ENCODE results near the gene PDK4.

Gene PDK4

DNA sequence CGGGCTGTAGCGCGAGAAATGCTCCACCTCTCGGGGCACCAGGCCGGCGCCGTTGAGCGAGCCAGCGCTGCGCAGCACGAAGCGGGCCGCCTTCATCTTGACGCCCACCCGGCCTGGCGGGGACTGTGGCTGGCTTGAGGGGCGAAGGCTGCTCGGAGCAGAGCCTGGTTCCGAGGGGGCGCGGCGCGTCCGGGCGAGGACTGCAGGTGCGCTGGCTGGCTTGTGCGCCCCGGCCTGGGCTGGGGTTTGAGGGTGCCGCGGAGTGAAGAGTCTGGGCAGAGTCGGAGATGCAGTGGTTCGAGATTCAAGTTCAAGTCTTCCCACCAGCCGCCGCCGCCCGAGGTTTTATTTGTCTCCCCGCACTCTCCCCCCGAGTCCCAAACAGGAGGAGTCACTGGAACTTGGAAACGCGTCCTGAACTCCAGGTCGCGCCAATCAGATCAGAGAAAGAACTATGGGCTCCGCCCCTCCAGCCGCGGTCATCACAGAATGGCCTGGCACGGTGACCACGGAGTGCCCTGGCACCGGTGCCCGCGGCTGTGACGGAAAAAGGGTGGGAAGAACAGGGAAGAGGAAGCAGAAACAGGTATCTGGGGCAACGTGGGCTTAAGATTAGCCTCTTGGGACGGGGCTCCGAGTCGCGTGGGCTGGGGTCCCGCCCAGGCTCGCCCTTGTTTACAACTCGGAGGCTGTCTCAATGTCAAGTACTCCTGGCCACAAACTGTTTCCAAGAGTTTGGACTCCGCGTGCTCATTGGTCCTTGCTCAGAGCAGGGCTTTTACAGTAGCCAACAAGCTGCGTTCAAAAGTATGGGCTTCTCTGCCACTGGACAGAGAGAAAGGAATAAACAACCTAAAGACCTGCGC, at the start of gene PDK4:
Gene PDK4 (minus strand): TSS at position 319 of the 866 bp plus-strand sequence. CDS start 223 bp downstream, at position 96.
- peaks cover 2% of the 10 kb centered on the region for H3K4me1 Mint-ChIP-seq (ENCODE audit: low read depth)
- no peak within 1 kb of the TSS for H3K27ac Mint-ChIP-seq
- no peaks in the 10 kb centered on the region for H3K9me3 Mint-ChIP-seq
- no peak within 1 kb of the TSS for H3K4me3 Mint-ChIP-seq
- peaks cover 28% of the 10 kb centered on the region for H3K27me3 Mint-ChIP-seq (ENCODE audit: low read depth)
- no peaks in the 10 kb centered on the region for H3K36me3 Mint-ChIP-seq (ENCODE audit: low read depth)

DNA sequence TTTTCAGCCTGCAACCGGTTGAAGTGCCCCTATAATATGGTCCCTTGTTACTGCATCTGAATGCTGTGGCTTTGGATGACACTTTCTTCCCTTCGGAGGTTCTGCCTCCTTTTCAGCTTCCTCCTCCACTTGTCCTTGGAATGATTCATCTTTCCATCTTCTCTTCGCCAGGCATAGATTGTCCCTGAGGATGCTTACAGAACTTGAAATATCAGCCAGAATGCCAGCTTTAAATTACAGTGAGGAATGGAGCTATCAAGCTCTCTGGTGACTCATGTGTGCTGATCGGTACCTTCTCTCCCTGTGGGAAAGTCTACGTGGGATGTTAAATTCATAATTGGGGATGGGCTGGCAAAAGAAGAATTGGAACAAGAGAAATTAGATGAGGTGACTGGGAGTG, 45.9 kb upstream of the PDK4 start:
- H3K36me3 Mint-ChIP-seq (ENCODE audit: low read depth), result no peaks in the 10 kb centered on the region
- H3K4me3 Mint-ChIP-seq, result no peak overlapping the region
- no peaks in the 10 kb centered on the region for H3K9me3 Mint-ChIP-seq
- H3K27ac Mint-ChIP-seq, result no peak overlapping the region
- H3K4me1 Mint-ChIP-seq (ENCODE audit: low read depth), result no peaks in the 10 kb centered on the region
- no peaks in the 10 kb centered on the region for H3K27me3 Mint-ChIP-seq (ENCODE audit: low read depth)

DNA sequence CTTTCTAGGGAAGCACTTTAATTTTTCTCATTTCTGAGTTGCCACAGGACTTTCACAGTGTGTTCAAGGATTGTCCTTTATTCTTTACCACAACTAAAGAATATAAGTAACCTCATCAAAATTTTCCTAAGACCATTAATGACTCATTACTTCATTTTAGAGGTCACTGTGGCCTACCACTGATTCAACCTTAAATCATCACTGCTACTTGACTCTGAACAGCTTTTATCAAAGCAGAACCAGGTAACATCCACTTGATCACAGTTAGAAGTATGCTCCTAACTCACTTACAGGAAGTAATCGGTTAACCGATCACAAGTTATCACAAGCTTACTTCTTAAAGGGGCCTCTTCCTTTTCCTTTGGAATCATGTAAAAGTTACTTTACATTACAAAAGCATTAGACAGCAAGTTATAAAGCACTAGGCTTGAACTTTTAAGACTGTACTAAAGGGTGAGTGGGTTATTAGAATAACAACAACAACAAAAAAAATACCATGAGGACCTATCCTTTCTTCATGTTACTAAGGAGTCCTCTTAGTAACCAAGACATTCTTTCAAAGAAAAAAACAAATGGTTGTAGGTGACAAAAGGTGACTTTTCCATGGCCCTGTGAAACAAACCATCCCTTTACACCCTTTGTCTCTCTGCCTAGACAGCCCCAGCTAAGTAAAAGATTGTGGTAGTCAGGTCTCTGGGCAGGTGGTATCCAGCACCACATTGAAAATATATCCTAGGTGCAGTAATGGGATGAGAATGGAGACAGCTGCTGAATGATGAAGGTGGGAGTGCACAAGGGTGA, 40.0 kb upstream of the PDK4 start:
- Mint-ChIP-seq H3K27ac (no peak overlapping the region), H3K27me3 (ENCODE audit: low read depth) (no peaks in the 10 kb centered on the region), H3K9me3 (no peaks in the 10 kb centered on the region), H3K4me3 (no peak overlapping the region), H3K36me3 (ENCODE audit: low read depth) (no peaks in the 10 kb centered on the region), H3K4me1 (ENCODE audit: low read depth) (peaks cover 2% of the 10 kb centered on the region)

DNA sequence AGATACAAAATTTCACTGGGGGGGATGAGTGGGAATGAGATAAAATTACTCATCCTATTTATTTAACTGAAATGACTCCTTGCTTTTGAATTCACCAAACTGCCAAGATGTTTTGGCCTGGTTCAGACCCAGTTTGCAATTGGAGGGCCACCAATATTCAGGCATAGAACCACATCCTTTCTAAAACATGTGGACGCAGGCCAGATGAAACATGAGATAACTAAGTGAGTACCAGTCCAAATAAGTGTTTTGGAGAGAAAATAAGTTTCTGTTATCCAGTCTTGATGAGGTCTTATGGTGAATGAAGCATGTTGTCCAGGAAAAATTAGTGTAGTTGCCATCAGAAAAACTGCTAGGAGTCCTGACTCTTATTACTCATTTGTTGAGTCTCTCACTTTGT, 36.3 kb upstream of the PDK4 start:
- no peaks in the 10 kb centered on the region for H3K36me3 Mint-ChIP-seq (ENCODE audit: low read depth)
- H3K9me3 Mint-ChIP-seq, result no peaks in the 10 kb centered on the region
- H3K4me1 Mint-ChIP-seq (ENCODE audit: low read depth), result peaks cover 2% of the 10 kb centered on the region
- H3K4me3 Mint-ChIP-seq, result no peak overlapping the region
- no peaks in the 10 kb centered on the region for H3K27me3 Mint-ChIP-seq (ENCODE audit: low read depth)
- no peak overlapping the region for H3K27ac Mint-ChIP-seq

- Mint-ChIP-seq H3K27ac (no peak overlapping the region), H3K4me1 (ENCODE audit: low read depth) (peaks cover 2% of the 10 kb centered on the region), H3K27me3 (ENCODE audit: low read depth) (no peaks in the 10 kb centered on the region), H3K9me3 (no peaks in the 10 kb centered on the region), H3K36me3 (ENCODE audit: low read depth) (no peaks in the 10 kb centered on the region), H3K4me3 (no peak overlapping the region)
These were observed 35.2 kb upstream of the PDK4 start for GRCh38 chr7:95631527-95631926.

DNA sequence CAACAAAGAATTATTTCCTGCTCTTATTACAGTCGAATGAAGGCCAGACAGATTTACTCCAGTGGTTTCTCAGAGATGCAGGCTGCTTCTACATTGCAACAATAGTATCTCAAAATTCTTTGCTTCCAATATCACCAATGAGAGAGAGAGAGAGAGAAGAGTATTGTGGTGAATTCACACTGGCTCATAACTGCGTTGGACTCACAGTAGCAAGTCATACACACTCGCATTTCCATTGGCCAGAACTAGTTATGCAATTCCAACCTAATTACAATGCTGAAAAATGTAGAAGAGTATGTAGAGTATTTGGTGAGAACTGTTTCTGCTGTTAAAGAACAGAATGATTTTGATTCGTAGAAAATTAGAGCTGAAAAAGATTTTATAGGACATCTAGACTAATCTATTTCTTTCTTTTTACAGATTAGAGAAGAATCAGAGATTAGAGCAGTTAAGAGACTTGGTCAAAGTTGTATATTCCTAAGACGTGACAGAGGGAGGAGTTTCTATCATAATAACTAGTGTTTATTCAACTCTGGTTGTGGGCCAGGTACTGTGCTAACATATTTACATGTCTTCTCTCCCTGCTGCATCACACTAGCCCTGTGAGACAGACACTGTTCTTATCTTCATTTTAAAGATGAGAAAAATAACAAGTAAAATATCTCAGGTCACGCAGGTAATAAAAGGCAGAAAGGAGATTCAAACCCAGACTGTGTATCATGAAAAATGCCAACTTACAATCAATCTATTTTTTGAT, 34.6 kb upstream of the PDK4 start:
- Mint-ChIP-seq H3K4me1 (ENCODE audit: low read depth) (no peaks in the 10 kb centered on the region), H3K27ac (no peak overlapping the region), H3K9me3 (no peaks in the 10 kb centered on the region), H3K27me3 (ENCODE audit: low read depth) (no peaks in the 10 kb centered on the region), H3K36me3 (ENCODE audit: low read depth) (no peaks in the 10 kb centered on the region), H3K4me3 (no peak overlapping the region)

GRCh38 chr7:95628831-95629439, 32.6 kb upstream of the PDK4 start:
- no peaks in the 10 kb centered on the region for H3K9me3 Mint-ChIP-seq
- H3K4me1 Mint-ChIP-seq (ENCODE audit: low read depth), result no peaks in the 10 kb centered on the region
- H3K36me3 Mint-ChIP-seq (ENCODE audit: low read depth), result no peaks in the 10 kb centered on the region
- H3K27ac Mint-ChIP-seq, result no peak overlapping the region
- H3K4me3 Mint-ChIP-seq, result no peak overlapping the region
- H3K27me3 Mint-ChIP-seq (ENCODE audit: low read depth), result no peaks in the 10 kb centered on the region

DNA sequence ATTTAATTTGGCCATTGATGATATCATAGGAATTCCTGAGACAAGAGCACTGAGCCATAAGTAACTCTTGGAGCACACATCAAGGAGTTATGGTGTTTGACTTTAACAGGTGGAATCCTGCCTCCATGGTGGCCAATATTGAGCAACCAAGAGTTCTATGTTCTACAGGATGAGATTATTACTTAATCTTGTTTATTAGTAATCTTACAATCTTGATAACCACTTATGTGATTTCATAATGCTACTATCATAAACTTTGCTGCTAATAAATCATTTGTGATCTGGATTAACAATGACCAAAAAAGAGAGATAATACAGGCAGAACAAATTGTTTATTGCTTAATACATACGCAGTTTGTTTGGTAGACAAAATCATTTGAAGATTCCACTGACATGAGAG, 27.5 kb upstream of the PDK4 start:
- H3K27ac Mint-ChIP-seq, result no peak overlapping the region
- no peaks in the 10 kb centered on the region for H3K9me3 Mint-ChIP-seq
- H3K4me3 Mint-ChIP-seq, result no peak overlapping the region
- H3K36me3 Mint-ChIP-seq (ENCODE audit: low read depth), result no peaks in the 10 kb centered on the region
- H3K4me1 Mint-ChIP-seq (ENCODE audit: low read depth), result no peaks in the 10 kb centered on the region
- no peaks in the 10 kb centered on the region for H3K27me3 Mint-ChIP-seq (ENCODE audit: low read depth)

DNA sequence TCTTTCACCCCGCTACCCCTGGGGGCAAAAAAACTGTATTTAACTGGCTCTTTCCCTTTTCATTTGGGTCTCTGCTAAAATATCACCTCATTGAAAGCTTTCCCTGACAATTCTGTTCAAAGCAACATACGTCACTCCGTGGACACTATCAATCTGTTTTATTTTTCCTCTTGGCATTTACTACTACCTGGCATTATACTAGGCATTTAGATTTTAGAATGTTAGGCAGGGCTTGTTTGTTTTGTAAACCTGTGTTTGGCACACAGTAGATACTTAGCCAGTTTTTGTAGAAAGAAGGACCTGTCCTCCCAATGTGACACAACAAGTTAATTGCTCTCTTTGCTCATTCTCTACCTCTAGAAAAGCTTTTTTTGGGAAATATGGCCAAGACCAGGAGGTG, 26.5 kb upstream of the PDK4 start:
- H3K4me3 Mint-ChIP-seq, result no peak overlapping the region
- no peaks in the 10 kb centered on the region for H3K9me3 Mint-ChIP-seq
- H3K27ac Mint-ChIP-seq, result no peak overlapping the region
- no peaks in the 10 kb centered on the region for H3K27me3 Mint-ChIP-seq (ENCODE audit: low read depth)
- H3K36me3 Mint-ChIP-seq (ENCODE audit: low read depth), result no peaks in the 10 kb centered on the region
- H3K4me1 Mint-ChIP-seq (ENCODE audit: low read depth), result no peaks in the 10 kb centered on the region

DNA sequence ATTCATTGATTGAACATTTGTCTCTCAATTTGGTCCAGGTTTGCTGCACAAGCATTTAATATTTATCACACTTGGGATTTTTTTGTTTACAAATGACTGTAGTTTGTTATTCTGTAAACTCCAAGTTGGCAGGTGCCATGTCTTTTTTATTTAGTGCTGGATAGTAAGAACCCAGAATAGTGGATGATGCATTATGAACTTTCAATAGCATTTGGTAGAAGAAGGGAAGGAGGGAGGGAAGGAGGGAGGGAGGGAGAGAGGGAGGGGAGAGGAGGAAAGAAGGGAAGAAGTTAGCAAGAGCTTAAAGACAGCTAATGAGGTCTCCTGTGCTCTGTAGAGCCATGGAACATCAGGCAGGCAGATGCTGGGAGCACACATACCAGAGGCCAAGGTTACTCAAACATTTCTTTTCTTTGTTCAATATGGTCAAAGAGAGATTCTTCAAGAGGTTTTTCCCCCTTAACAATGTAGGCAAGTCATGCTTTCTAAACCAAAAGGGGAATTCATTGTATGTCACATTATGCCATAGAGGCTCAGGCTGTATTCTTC, 25.8 kb upstream of the PDK4 start:
- Mint-ChIP-seq H3K27ac (no peak overlapping the region), H3K36me3 (ENCODE audit: low read depth) (no peaks in the 10 kb centered on the region), H3K4me3 (no peak overlapping the region), H3K27me3 (ENCODE audit: low read depth) (no peaks in the 10 kb centered on the region), H3K9me3 (no peaks in the 10 kb centered on the region), H3K4me1 (ENCODE audit: low read depth) (no peaks in the 10 kb centered on the region)

GRCh38 chr7:95621404-95621803, 25.1 kb upstream of the PDK4 start:
- Mint-ChIP-seq H3K27me3 (ENCODE audit: low read depth) (no peaks in the 10 kb centered on the region), H3K9me3 (no peaks in the 10 kb centered on the region), H3K27ac (no peak overlapping the region), H3K36me3 (ENCODE audit: low read depth) (no peaks in the 10 kb centered on the region), H3K4me1 (ENCODE audit: low read depth) (no peaks in the 10 kb centered on the region), H3K4me3 (no peak overlapping the region)

- no peaks in the 10 kb centered on the region for H3K36me3 Mint-ChIP-seq (ENCODE audit: low read depth)
- H3K27ac Mint-ChIP-seq, result no peak overlapping the region
- H3K4me1 Mint-ChIP-seq (ENCODE audit: low read depth), result no peaks in the 10 kb centered on the region
- no peaks in the 10 kb centered on the region for H3K27me3 Mint-ChIP-seq (ENCODE audit: low read depth)
- H3K9me3 Mint-ChIP-seq, result no peaks in the 10 kb centered on the region
- H3K4me3 Mint-ChIP-seq, result no peak overlapping the region
These were observed 24.3 kb upstream of the PDK4 start for GRCh38 chr7:95620631-95621030.

DNA sequence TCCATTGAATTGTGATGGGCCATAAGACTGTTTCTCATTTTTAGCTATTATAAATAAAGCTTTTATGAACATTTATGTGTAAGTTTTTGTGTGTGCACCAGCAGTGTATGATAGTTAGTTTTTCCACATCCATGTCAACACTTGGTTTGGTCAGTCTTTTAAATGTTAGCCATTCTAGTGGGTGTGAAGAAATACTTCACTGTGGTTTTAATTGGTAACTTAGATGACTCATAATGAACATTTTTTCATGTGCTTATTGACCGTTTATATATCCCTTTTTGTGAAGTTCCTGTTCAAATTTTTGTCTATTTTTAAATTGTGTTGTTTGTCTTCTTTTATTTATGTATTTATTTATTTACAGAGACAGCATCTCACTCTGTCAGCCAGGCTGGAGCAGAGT, 23.6 kb upstream of the PDK4 start:
- Mint-ChIP-seq H3K4me1 (ENCODE audit: low read depth) (no peaks in the 10 kb centered on the region), H3K4me3 (no peak overlapping the region), H3K9me3 (no peaks in the 10 kb centered on the region), H3K27me3 (ENCODE audit: low read depth) (no peaks in the 10 kb centered on the region), H3K36me3 (ENCODE audit: low read depth) (no peaks in the 10 kb centered on the region), H3K27ac (no peak overlapping the region)

DNA sequence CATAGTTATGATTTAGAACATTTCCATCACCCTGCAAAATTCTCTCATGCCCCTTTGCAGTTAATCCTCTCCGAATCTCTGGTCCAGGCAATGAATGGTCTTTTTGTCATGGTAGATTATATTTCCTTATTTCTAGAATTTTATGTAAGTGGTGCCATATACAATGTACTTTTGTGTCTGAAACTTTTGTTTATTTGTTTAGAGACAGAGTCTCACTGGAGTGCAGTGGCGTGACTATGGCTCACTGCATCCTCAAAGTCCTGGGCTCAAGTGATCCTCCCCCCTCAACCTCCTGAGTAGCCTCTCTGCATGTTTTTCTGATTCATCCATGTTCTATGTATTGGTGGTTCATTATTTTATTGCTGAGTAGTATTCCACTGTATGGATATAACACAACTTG, 23.2 kb upstream of the PDK4 start:
- Mint-ChIP-seq H3K27ac (no peak overlapping the region), H3K4me3 (no peak overlapping the region), H3K4me1 (ENCODE audit: low read depth) (no peaks in the 10 kb centered on the region), H3K9me3 (no peaks in the 10 kb centered on the region), H3K27me3 (ENCODE audit: low read depth) (no peaks in the 10 kb centered on the region), H3K36me3 (ENCODE audit: low read depth) (no peaks in the 10 kb centered on the region)
